ENCODE data around the gene LARP1. TPM values are rescaled to one million over a fixed set of nuclear protein-coding genes. Genes with fewer than 3 reads are reported as not detected.

LARP1 gene
- polyA plus RNA-seq, 2 of the 4 experiments (the other 2 are of a cell fraction), result 87.0 to 112 TPM

DNA sequence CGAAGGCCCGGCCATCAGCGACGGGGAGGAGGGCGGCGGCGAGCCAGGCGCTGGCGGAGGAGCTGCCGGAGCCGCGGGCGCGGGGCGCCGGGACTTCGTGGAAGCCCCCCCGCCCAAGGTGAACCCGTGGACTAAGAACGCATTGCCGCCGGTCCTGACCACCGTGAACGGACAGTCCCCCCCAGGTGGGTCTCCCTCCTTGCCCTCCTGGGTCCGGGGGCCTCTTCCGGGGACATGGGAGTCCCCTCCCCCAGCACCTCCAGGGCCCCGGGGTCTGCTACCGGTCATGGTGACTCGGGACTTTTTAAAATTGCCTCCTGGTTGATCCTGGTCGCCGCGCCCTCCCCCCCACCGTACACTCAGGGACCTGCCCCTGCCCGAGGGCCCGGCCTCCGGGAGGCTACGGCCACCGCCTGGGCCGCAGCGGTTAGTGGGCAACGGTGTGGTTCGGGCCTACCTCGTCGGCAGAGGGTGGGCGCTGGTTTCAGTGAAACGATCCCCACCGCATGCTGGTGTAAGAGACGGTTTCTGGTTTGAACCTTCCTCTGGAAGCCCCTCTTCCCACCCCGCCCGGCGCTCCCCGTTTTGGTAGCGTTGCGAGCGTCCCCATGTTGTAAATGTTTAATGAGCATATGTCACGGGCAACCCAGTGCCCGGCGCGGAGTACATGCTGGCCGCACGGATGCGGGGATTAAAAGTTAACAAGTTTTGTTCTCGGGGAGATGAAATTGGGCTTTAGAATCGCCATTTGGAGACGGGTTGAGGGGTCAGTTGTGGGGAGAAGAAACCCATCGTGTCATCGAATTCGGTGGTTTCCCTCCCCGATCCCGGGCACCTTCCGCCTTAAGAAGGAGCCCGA lies 1.1 kb downstream of the LARP1 start:
- Histone ChIP-seq H3K4me3 (peak overlapping the region; percentile 94), H3K4me1 (peaks cover 43% of the 10 kb centered on the region), H3K9me3 (no peaks in the 10 kb centered on the region), H3K27ac (peak overlapping the region; percentile 100), H3K4me2 (peak overlapping the region; percentile 94)
- ATAC-seq (peak; percentile 37 to 43; a peak in 5 of 6 replicates), DNase-seq (ENCODE audit: low read depth in 1 of 2, low spot score in 1 of 2) (peak in 1 of 2 experiments; percentile 63), FAIRE-seq (no peak)
- CTCF ChIA-PET, result no interaction called here
- POLR2A ChIA-PET, result no interaction called here
- TF ChIP-seq PHF8 (IDR thresholded peaks at IDR 0.05; ENCODE audit: borderline replicate concordance, low read depth), result peak; percentile 53
- TF ChIP-seq KDM5A (IDR thresholded peaks at IDR 0.05), result no peak
- no peak for TF ChIP-seq EHF (CRISPR knock-in tag; IDR thresholded peaks at IDR 0.05)
- no peak for TF ChIP-seq BHLHE40 (IDR thresholded peaks at IDR 0.05; ENCODE audit: low read depth, low read length)
- TF ChIP-seq CHD2 (IDR thresholded peaks at IDR 0.05; ENCODE audit: low read length, partially characterized antibody), result no peak
- TF ChIP-seq EP300 (IDR thresholded peaks at IDR 0.05), result no peak
- TF ChIP-seq TP53 (CRISPR knock-in tag; IDR thresholded peaks at IDR 0.05), result no peak
- no peak; a peak in 1 of 5 replicates for TF ChIP-seq JUN (IDR thresholded peaks at IDR 0.05)
- TF ChIP-seq MAX (IDR thresholded peaks at IDR 0.05), result no peak
- 0 out of 2 replicates have a peak, but pooled peaks have one; percentile 26 for TF ChIP-seq TFCP2L1 (CRISPR knock-in tag; IDR thresholded peaks at IDR 0.05)
- TF ChIP-seq, protein P1, sequence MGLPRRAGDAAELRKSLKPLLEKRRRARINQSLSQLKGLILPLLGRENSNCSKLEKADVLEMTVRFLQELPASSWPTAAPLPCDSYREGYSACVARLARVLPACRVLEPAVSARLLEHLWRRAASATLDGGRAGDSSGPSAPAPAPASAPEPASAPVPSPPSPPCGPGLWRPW (IDR thresholded peaks at IDR 0.05), result no peak
- TF ChIP-seq NPAS2 (CRISPR knock-in tag; IDR thresholded peaks at IDR 0.05; ENCODE audit: borderline replicate concordance), result no peak
- peak; percentile 35; the same call in 1 of the 2 replicates for TF ChIP-seq NFE2L2 (conservative IDR thresholded peaks at IDR 0.05; ENCODE audit: low read length)
- peak; percentile 56 for TF ChIP-seq MAFK (IDR thresholded peaks at IDR 0.05; ENCODE audit: partially characterized antibody)
- TF ChIP-seq MYC (IDR thresholded peaks at IDR 0.05; ENCODE audit: borderline replicate concordance, low read length), result no peak
- TF ChIP-seq CTCF (IDR thresholded peaks at IDR 0.05), result no peak
- no peak for TF ChIP-seq GATA3 (IDR thresholded peaks at IDR 0.05; ENCODE audit: borderline replicate concordance)
- WGBS (ENCODE audit: missing lambda C conversion rate), result 2% methylated on average over 45 of the region's 72 CpGs

- ATAC-seq, result peak in 1 of 2 experiments; percentile 1; a peak in 2 of 6 replicates
- H3K4me1 ChIP-seq, result peaks cover 49% of the 10 kb centered on the region
- peak overlapping the region; percentile 94 for H3K4me2 ChIP-seq
- ChIA-PET CTCF (interaction anchor here (0.6 to 2.5 kb wide), 3 partner anchors 36 to 107 kb away, joined by 3 to 7 read pairs (median 3); no protein-coding TSS in a partner anchor), POLR2A (interaction anchor here (0.6 to 1.2 kb wide), 3 partner anchors 21 to 108 kb away, joined by 3 read pairs; partner anchors contain the start of gene CNOT8)
- peak overlapping the region; percentile 94 for H3K4me3 ChIP-seq
- peak in 1 of 2 experiments; percentile 41 for DNase-seq (ENCODE audit: low read depth in 1 of 2, low spot score in 1 of 2)
- peak overlapping the region; percentile 100 for H3K27ac ChIP-seq
- no peaks in the 10 kb centered on the region for H3K9me3 ChIP-seq
- WGBS (ENCODE audit: missing lambda C conversion rate), result 0% methylated on average over 9 of the region's 73 CpGs
- no peak for FAIRE-seq
- TF ChIP-seq TP53 (CRISPR knock-in tag; IDR thresholded peaks at IDR 0.05), result no peak
- no peak for TF ChIP-seq JUNB (IDR thresholded peaks at IDR 0.05)
- TF ChIP-seq, protein P2, sequence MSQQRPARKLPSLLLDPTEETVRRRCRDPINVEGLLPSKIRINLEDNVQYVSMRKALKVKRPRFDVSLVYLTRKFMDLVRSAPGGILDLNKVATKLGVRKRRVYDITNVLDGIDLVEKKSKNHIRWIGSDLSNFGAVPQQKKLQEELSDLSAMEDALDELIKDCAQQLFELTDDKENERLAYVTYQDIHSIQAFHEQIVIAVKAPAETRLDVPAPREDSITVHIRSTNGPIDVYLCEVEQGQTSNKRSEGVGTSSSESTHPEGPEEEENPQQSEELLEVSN (IDR thresholded peaks at IDR 0.05; ENCODE audit: borderline replicate concordance, low read depth), result peak; percentile 58; the same call in 1 of the 2 replicates
- no peak for TF ChIP-seq NFE2L2 (conservative IDR thresholded peaks at IDR 0.05; ENCODE audit: low read length)
- TF ChIP-seq GATA3 (IDR thresholded peaks at IDR 0.05; ENCODE audit: borderline replicate concordance), result no peak
- TF ChIP-seq NR3C1 (IDR thresholded peaks at IDR 0.05), result no peak
- TF ChIP-seq RFX5 (IDR thresholded peaks at IDR 0.05), result no peak
- no peak for TF ChIP-seq ATOH8 (CRISPR knock-in tag; IDR thresholded peaks at IDR 0.05; ENCODE audit: low read depth)
- TF ChIP-seq RAD21 (conservative IDR thresholded peaks at IDR 0.05 in 1 of 2, IDR thresholded peaks at IDR 0.05 in 1 of 2), result no peak
- peak; percentile 81 for TF ChIP-seq MAX (IDR thresholded peaks at IDR 0.05)
- TF ChIP-seq REST (IDR thresholded peaks at IDR 0.05), result no peak
- no peak for TF ChIP-seq RARB (CRISPR knock-in tag; IDR thresholded peaks at IDR 0.05)
- TF ChIP-seq FOSB (CRISPR knock-in tag; IDR thresholded peaks at IDR 0.05), result no peak
Observed at GRCh38 chr5:154756868-154757813, 2.0 kb downstream of the LARP1 start.

Measured in A549 (cell line).